ENCODE measurements around the gene DMWD.
"Not testable (repeated sequence)": the region's sequence is repeated elsewhere in the genome, so short reads cannot be mapped to it uniquely, and the experiment has no call there.

DMWD gene

DNA sequence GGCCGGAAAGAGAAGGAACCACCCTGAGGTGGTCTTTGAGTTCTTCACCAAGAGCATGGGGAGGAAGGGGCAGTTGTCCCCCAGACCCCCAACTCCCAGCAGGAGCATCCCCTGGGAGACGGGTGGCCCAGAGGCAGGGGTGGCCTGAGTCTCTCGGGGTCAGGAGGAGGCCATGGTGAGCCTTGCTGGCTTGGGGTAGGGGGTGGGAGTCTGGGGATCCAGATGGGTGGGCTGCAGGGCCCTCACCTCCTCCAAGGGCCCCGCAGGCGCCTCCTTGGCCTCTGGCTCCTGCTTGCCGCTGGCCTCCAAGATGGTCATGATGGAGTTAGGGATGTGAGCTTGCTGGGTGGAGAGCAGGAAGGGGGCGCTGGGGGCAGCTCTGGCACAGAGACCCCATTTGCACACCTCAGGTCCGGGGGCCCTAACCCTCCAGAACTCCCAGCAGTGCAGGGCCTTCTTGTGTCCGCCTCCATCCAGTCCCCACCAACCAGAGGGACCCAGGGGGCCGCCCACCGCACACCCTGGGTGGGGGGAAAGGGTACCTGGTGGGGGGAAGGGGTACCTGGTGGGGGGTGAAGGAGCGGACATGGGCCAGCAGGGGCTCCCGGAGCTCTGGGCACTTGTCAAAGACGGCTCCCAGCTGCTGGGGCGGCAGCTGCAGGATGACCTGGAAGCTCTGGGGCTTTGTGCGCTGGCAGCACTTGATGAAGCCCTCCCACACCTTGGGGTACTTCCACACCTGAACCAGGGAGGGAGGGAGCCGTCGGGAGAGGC, 23.8 kb upstream of the DMWD start:
- no peak for DNase-seq

DNA sequence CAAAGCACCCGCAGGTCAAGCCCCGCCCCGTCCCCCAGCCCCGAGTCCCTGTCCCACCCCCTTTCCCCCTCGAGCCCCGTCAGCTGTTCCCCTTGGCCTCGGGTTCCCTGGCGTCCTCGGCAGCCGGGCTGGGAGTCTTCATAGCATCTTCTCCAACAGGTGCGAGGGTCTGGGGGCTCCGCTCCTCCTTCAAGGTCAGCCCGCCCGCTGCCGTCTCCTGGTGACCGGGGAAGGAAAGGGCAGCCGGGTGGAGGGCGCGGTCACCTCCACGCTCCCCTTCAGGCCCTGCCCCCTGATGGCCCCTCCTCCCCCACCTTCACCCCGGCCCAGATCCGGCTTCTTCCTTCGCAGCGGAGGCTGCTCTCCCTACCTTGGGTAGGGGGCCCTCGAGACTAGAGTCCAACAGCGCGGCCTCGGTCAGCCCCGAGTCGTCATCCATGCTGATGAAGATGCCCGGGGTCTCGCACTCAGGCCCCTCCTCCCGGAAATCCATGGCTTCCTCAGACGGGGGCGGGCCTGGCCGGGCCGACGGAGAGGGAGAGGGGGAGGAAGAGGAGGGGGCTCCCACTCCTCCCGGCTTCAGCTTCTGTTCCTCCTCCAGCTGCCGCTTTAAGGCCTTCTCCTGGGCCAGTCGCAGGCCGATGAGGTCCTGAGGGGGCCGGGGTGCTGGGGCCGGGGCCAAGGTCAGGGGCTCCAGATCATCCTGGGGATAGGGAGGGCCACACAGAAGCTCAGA, 23.0 kb upstream of the DMWD start:
- DNase-seq: no peak

DNA sequence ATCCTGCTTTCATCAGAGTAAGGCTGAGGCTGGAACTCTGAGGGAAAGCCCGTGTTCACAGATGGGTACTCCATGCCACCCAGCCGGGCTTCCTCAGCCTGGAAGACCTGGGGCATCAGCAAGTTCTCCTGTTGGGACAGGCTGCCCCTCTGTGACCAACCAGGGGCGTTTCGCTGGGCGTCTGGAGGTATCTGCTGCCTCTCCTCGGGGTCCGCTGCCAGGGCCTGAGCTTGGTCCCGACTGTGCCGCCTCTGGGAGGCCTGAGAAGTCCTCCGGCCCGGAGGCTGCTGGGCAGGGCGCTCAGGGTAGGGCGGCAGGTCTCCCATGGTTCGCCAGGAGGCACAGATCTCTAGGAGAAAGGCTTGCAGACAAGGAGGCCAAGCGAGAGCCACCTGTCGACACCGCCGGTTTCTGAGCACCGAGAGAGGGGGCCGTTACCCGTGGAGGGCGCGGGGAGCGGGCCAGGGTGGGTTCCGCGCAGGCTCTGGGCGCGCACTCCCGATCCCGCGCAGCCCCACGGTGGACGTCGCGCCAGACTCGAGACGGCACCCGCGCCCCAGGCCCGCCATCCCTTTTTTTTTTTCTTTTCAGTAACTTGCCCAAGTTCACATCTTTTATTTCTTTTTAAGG, 22.3 kb upstream of the DMWD start, which contains the start of gene RSPH6A:
RSPH6A (minus strand) TSS at position 458 of the 630 bp plus-strand sequence; CDS start at position 326, 132 bp downstream.
- DNase-seq: no peak

DNA sequence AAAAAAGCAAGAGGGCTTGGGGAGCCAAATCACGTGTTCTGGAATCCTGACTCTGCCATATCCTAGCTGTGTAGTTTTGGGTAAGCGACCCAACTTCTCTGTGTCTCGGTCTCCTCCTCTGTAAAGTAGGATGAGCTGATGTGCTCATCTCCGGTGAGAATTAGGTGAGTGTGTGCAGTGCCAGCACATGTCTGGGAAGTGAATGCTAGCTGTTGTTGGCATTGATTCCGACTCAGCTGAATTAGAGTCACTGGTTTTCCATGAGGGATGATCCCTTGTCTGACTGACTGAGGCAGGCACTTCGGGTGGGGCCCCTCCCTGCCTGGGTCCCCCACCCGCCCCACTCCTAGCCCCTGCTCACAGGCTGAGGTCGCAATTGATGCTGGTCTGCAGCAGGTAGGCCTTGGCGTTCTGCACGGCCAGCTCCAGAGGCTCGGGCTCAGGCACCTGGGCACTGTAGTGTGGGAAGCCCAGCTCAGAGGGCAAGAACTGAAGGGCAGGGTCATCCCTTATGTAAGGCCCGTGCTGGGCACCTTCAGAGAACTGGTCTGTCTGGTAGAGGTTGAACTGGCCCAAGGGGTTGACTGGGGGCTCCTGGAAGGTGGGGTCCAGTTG, 21.6 kb upstream of the DMWD start:
- no peak for DNase-seq

DNA sequence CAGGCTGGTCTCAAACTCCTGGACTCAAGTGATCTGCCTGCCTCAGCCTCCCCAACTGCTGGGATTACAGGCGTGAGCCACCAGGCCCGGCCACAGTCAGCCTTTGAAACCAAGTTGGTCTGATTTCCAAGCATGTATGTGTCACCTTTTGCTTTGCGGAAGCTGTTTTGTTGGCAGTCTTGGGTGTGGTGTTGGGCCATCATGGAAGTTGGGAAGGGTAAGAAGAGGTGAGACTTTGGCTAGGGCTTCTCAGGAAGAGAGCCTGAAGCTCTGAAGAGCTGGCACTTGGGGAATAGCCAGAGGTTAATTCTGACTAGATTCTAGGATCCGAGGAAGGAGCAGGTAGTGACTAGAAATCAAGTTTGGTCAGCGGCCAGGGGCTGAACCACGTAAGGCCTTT, 19.7 kb upstream of the DMWD start:
- no peak for DNase-seq

DNA sequence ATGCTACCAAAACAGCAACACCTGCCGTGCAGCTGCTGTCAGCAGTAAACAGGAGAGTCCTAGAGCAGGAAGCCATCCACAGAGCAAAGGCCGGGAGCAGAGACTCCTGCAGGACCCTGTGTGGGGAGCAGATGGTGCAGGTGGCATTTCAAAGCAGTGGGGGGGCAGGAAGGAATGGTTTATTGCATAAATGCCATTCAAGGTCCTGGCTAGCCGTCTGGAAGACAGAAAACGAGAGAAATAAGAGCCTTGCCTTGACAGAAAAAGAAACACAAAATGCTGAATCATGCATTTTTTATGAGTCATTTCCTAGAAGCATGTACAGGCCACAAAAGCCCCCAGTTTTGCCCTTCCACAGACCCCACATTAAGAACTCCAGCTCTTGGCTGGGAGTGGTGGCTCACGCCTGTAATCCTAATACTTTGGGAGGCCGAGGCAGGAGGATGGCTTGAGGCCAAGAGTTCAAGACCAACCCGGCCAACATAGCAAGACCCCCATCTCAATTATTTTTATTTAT, 17.1 kb upstream of the DMWD start:
- no peak for DNase-seq

DNA sequence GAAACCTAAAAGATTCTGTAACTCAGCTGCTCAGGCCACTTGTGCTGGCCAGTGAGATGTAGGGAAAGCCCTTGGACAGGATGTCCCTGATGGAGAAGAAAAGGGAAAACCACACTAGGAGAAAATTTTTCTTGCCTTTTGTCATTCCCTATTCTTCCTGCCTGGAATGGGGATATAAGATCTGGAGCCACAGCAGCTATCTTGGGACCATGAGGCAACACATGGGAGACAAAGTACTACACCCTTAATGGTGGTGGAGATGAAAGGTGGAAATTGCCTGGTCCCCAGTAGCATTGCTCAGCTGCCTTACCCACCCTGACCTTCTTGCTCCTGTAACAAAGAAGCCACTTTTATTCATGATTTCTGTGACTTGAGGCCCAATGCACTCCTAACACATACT, 13.1 kb upstream of the DMWD start:
- no peak for DNase-seq

- DNase-seq: no peak
Observed at GRCh38 chr19:45804959-45805230, 12.2 kb upstream of the DMWD start.

DNA sequence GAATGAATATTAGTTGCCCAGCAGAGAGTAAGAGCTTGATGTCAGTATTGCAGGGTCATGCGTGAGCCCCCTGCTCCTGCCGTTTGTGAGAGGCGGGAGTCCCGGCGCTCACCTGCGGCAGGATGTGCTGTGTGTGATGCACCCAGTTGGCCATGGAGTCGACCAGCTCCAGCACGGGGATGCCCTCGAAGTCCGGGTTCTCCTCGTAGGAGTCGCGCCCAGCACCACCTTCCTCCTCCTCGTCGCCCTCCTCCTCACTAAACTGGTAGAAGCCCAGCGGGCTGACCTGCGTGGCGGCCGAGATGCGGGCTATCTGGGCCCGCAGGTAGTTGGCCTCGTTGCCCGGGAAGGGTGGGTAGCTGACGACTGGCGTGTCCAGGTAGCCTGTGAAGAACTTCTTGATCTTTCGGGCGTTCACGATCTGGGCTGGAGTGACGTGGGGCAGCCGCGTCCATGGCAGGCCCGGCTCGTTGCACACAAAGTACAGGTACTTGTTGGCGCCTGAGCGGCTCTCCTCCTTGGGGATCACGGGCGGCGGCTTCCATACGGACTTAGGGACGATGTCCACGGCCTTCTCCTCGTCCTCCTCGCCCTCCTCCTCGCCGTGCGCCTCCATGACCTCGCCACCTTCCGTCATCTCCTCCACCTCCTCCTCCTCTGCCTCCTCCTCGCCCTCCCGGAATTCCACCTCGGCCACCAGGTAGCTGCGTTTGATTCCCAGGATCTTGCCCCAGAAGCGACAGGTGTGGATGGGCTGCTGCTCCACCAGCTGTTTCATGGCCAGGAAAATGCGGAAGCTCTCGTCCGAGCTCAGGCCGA, 11.7 kb upstream of the DMWD start:
- no peak for DNase-seq

DNA sequence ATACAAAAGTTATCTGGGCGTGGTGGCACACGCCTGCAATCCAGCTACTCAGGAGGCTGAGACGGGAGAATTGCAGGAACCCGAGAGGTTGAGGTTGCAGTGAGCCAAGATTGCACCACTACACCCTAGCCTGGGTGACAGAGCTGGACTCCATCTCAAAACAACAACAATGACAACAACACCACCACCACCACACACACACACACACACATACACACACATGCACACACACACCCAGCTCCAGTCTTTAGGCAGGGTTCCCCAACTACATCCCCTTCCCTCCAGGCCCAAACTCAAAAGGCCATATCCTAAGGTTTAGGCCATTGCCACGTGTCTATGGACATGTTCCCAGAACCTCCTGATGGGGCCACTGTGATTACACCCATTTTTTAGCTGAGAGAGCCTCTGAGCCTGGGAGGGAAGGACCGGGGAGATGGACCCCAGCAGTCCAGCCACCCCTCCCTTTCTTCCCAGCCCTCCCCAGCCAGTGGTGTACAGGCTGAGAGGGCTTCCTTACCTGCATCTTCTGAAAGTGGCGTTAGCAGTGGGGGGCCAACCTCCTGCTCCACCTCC, 9.0 kb upstream of the DMWD start:
- no peak for DNase-seq

DNA sequence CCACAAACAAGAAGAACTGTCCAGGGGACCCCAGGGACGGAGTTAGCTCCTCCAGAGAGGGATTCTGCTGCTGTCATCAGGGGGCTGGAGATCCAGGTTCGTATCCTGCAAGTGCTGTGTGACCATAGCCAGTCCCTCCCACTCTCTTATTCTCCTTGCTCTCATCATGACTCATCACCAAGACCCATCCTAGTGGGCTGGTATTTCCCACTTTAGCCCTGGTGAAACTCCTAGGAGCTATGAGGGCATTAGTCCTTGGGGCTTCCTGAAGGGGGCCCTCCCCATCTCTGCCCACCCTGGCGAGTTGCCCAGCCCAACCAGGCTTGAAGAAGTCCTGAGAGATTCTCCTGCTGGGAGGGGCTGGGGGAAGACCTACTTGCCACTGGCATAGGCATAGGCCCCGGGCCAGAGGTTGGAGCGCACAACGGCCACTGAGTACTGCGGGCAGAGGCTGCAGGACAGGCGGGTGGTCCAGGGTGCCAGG, 7.5 kb upstream of the DMWD start:
- no peak for DNase-seq

- DNase-seq: not testable (repeated sequence)
Observed at GRCh38 chr19:45799541-45799940, 6.9 kb upstream of the DMWD start.

- DNase-seq: no peak
Observed at GRCh38 chr19:45798995-45799517, 6.4 kb upstream of the DMWD start.

GRCh38 chr19:45794627-45795026, 2.0 kb upstream of the DMWD start:
- no peak for DNase-seq

DNA sequence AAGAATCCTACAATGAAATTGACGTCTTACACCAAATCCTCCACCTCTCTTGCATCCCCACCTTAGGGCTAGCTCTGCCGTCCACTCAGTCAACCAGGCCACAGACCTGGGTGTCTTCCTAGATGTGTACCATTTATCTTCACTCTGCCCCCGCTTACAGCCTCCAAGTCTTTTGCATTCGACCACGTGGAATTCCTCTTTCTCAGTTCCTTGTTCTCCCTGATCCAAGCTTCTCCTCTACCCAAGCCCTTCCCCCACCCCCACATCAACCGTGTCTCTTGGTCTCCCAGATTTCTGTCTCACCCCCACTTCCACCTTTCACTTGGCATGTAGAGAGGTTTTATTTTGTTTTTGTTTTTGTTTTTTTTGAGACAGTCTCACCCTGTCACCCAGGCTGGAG, 1.2 kb upstream of the DMWD start:
- DNase-seq: no peak

GRCh38 chr19:45793178-45793564, 526 bp upstream of the DMWD start:
- no peak for DNase-seq

DNA sequence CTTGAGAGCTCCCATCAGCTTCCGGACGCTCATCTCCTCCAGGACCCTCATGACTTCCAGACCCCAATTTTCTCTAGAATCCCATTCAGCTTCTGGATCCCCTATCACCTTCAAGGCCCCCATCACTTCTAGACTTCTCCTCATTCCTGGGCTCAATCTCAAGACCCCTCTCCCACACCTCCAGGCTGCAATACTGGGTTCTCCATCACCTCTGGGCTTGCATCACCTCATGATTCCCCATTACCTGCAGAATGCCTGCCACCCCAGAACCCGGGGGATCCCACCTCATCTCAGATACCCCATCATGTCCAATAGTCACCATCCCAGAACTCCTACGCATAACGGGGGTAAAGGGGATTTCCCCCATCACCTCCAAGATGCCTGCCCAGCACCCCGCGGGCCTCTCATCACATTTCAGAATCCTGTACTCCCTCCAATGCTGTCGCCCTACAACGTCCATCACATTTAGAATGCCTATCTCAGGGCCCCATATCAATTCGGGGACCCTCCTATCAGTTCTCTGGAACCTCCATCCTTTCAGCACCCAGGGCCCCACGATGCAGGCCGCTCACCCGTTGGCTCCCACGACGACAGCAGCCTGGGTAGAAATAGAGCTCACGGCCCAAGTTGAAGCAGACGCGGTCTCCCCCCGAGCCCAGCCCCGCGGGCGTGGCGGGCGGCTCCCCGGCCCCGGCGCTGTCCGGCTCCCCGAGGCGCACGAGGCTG, 738 bp downstream of the DMWD start:
- DNase-seq: no peak

GRCh38 chr19:45790942-45791341, 1.7 kb downstream of the DMWD start:
- no peak for DNase-seq

- no peak for DNase-seq
Observed at GRCh38 chr19:45789035-45789786, 3.4 kb downstream of the DMWD start.

- no peak for DNase-seq
Observed at GRCh38 chr19:45786533-45786894, 6.1 kb downstream of the DMWD start.

Measured in NCI-H1092 (cell line).